H1 (cell line): ENCODE data around the gene TGFBI. TPM values are rescaled to one million over a fixed set of nuclear protein-coding genes. Genes with fewer than 3 reads are reported as not detected.

Source experiments
- CTCF ChIA-PET: fragments of 300-600 bp; sonication (Branson Sonifier 250); formaldehyde crosslinking; loops from one replicate; lab custom pipeline; 2021; ENCODE audit not compliant: partially characterized antibody; lab: Charles Lee
- POLR2A ChIA-PET: fragments of 300-600 bp; sonication (Branson Sonifier 250); formaldehyde crosslinking; loops from one replicate; lab custom pipeline; 2021; ENCODE audit warnings: inconsistent platforms; ENCODE audit not compliant: partially characterized antibody; lab: Charles Lee
- DNase-seq, 2 experiments: peaks; one replicate each; pipeline versions ENCODE4 v3.0.0 to v3.0.0-alpha.2; 2010 to 2022; ENCODE audit warnings: low spot score in 2 of 2, low read depth in 1 of 2, mixed read lengths in 1 of 2
- FAIRE-seq: peaks from 2 replicates; lab custom pipeline; 2011; peaks lifted over from hg19 to GRCh38; lab: Jason Lieb, UNC
- H2AFZ ChIP-seq: 2 replicates; pipeline ENCODE4 v1.8.1; 2012; ENCODE audit warnings: low read length, inconsistent platforms
- H2AK5ac ChIP-seq: 2 replicates; pipeline ENCODE4 v1.6.1; 2013; ENCODE audit warnings: low read depth, low read length
- H2BK120ac ChIP-seq: replicated peaks from 2 replicates; pipeline ENCODE3; 2013; ENCODE audit warnings: low read depth, low read length, inconsistent platforms
- H2BK12ac ChIP-seq: 2 replicates; pipeline ENCODE4 v1.6.1; 2013; ENCODE audit warnings: low read depth, low read length
- H2BK15ac ChIP-seq: 2 replicates; pipeline ENCODE4 v1.6.1; 2013; ENCODE audit warnings: low read length
- H2BK20ac ChIP-seq: 2 replicates; pipeline ENCODE4 v1.6.1; 2013; ENCODE audit warnings: low read length
- H2BK5ac ChIP-seq: 2 replicates; pipeline ENCODE4 v1.6.1; 2013; ENCODE audit warnings: low read depth, low read length
- H3K14ac ChIP-seq: 2 replicates; pipeline ENCODE4 v1.6.1; 2013; ENCODE audit warnings: inconsistent platforms; ENCODE audit not compliant: insufficient read length
- H3K18ac ChIP-seq: 2 replicates; pipeline ENCODE4 v1.6.1; 2013; ENCODE audit warnings: low read length; ENCODE audit errors: extremely low read depth
- H3K23ac ChIP-seq: 2 replicates; pipeline ENCODE4 v1.6.1; 2013; ENCODE audit warnings: inconsistent platforms; ENCODE audit not compliant: insufficient read length
- H3K23me2 ChIP-seq: 2 replicates; pipeline ENCODE4 v1.6.1; 2013; ENCODE audit warnings: low read depth, low read length
- H3K27ac ChIP-seq: 2 replicates; pipeline ENCODE4 v1.6.1; 2011; ENCODE audit warnings: low read depth, low read length, inconsistent platforms
- H3K27me3 ChIP-seq, 4 experiments: replicated peaks in 1 of 4; 1 replicate in 1 of 4; 2 replicates in 3 of 4; pipeline versions ENCODE4 v1.6.1 to v1.8.1; 2011 to 2013; ENCODE audit warnings: low read length in 3 of 4, mild to moderate bottlenecking in 3 of 4, inconsistent platforms in 2 of 4, mixed read lengths in 2 of 4, moderate library complexity in 1 of 4; ENCODE audit not compliant: control insufficient read depth in 3 of 4, insufficient read depth in 3 of 4; ENCODE audit errors: extremely low read depth in 1 of 4
- H3K36me3 ChIP-seq, 4 experiments: 2 replicates each; pipeline versions ENCODE4 v1.6.1 to v1.8.1; 2011 to 2013; ENCODE audit warnings: mild to moderate bottlenecking in 4 of 4, low read length in 3 of 4, moderate library complexity in 2 of 4, control low read depth in 1 of 4, inconsistent platforms in 1 of 4; ENCODE audit not compliant: insufficient read depth in 4 of 4, control insufficient read depth in 2 of 4
- H3K4ac ChIP-seq: replicated peaks from 2 replicates; pipeline ENCODE3; 2013; ENCODE audit warnings: low read length, low read depth, mixed read lengths, inconsistent platforms; ENCODE audit not compliant: insufficient read length
- H3K4me1 ChIP-seq, 4 experiments: replicated peaks in 1 of 4; 1 replicate in 1 of 4; 2 replicates in 3 of 4; pipeline versions ENCODE4 v1.6.1 to v1.8.1; 2011 to 2013; ENCODE audit warnings: low read length in 3 of 4, inconsistent platforms in 2 of 4, mixed read lengths in 1 of 4; ENCODE audit not compliant: insufficient read depth in 4 of 4, control insufficient read depth in 3 of 4
- H3K4me2 ChIP-seq, 2 experiments: 2 replicates each; pipeline versions ENCODE4 v1.6.1 to v1.8.1; 2011 to 2013; ENCODE audit warnings: low read depth in 2 of 2, low read length in 2 of 2, control low read depth in 1 of 2, inconsistent platforms in 1 of 2, mild to moderate bottlenecking in 1 of 2; ENCODE audit not compliant: insufficient read depth in 1 of 2
- H3K4me3 ChIP-seq, 4 experiments: fragments of 200-600, 300-600 bp in 1 of 4; sonication (generic), shearing (Covaris generic), sonication (Bioruptor Twin) in 1 of 4; 2 replicates each; pipeline versions ENCODE4 v1.5.1 to v1.8.1; 2011 to 2016; ENCODE audit warnings: low read length in 4 of 4, low read depth in 3 of 4, control low read depth in 2 of 4, inconsistent platforms in 2 of 4, mild to moderate bottlenecking in 2 of 4, mixed read lengths in 1 of 4, moderate library complexity in 1 of 4; ENCODE audit not compliant: insufficient read depth in 2 of 4; ENCODE audit errors: extremely low read depth in 1 of 4
- H3K56ac ChIP-seq: replicated peaks from 2 replicates; pipeline ENCODE3; 2013; ENCODE audit warnings: low read depth, mild to moderate bottlenecking, mixed read lengths, low read length, inconsistent platforms; ENCODE audit not compliant: insufficient read length
- H3K79me1 ChIP-seq: 2 replicates; pipeline ENCODE4 v1.6.1; 2013; ENCODE audit warnings: low read depth, low read length, control low read depth
- H3K79me2 ChIP-seq, 2 experiments: 2 replicates each; pipeline versions ENCODE4 v1.6.1 to v1.8.1; 2012 to 2013; ENCODE audit warnings: low read length in 2 of 2, mild to moderate bottlenecking in 2 of 2, inconsistent platforms in 1 of 2; ENCODE audit not compliant: insufficient read depth in 2 of 2, control insufficient read depth in 1 of 2
- H3K9ac ChIP-seq, 4 experiments: replicated peaks in 1 of 4; 1 replicate in 1 of 4; 2 replicates in 3 of 4; pipeline versions ENCODE4 v1.6.1 to v1.8.1; 2011 to 2013; ENCODE audit warnings: low read depth in 3 of 4, low read length in 3 of 4, control low read depth in 2 of 4, mild to moderate bottlenecking in 2 of 4, moderate library complexity in 2 of 4, inconsistent platforms in 1 of 4; ENCODE audit errors: extremely low read depth in 1 of 4
- H3K9me3 ChIP-seq, 2 experiments: 2 replicates each; pipeline versions ENCODE4 v1.6.1 to v1.8.1; 2012 to 2013; ENCODE audit warnings: mild to moderate bottlenecking in 2 of 2, moderate library complexity in 2 of 2, control low read depth in 1 of 2, inconsistent platforms in 1 of 2, low read depth in 1 of 2, low read length in 1 of 2, mixed read lengths in 1 of 2; ENCODE audit not compliant: insufficient read depth in 2 of 2
- H4K20me1 ChIP-seq, 2 experiments: replicated peaks in 1 of 2; 2 replicates each; pipeline versions ENCODE3 to v1.8.1; 2011 to 2013; ENCODE audit warnings: inconsistent platforms in 2 of 2, low read length in 2 of 2, mild to moderate bottlenecking in 1 of 2; ENCODE audit not compliant: insufficient read depth in 2 of 2, control insufficient read depth in 1 of 2
- H4K5ac ChIP-seq: 2 replicates; pipeline ENCODE4 v1.6.1; 2013; ENCODE audit warnings: low read length, low read depth, mixed read lengths, inconsistent platforms; ENCODE audit not compliant: insufficient read length
- H4K8ac ChIP-seq: 2 replicates; pipeline ENCODE4 v1.8.0; 2013; ENCODE audit warnings: mild to moderate bottlenecking, moderate library complexity, low read length, inconsistent platforms; ENCODE audit not compliant: insufficient read depth; ENCODE audit errors: extremely low read depth
- H4K91ac ChIP-seq: replicated peaks from 2 replicates; pipeline ENCODE3; 2013; ENCODE audit warnings: low read length, mixed read lengths, inconsistent platforms; ENCODE audit not compliant: insufficient read length
- TAF1 ChIP-seq: IDR thresholded peaks from 2 replicates; pipeline ENCODE4 v1.6.1; 2011; ENCODE audit warnings: mild to moderate bottlenecking, low read depth, low read length
- WGBS, 2 experiments: shearing (Covaris generic) in 1 of 2; methylation state at CpG; one replicate each; pipeline versions ENCODE4 v1.1.6 to v1.1.7; 2013 to 2015; ENCODE audit warnings: low lambda C conversion rate in 2 of 2, mixed read lengths in 2 of 2, inconsistent platforms in 1 of 2, low coverage in 1 of 2, missing lambda C conversion rate in 1 of 2; ENCODE audit not compliant: insufficient replicate concordance in 2 of 2, insufficient coverage in 1 of 2, insufficient read length in 1 of 2; ENCODE audit errors: extremely low coverage in 1 of 2, missing lambda C conversion rate in 1 of 2; 5-methylcytosine and 5-hydroxymethylcytosine counted together
- polyA plus RNA-seq, 7 experiments: library from polyadenylated mRNA; depleted of rRNA in 3 of 7; stranded (reverse) in 5 of 7; unstranded in 2 of 7; fragments of >200 nt in 5 of 7; fragments of 200-250 nt in 2 of 7; gene quantifications; 1 replicate in 5 of 7; 2 replicates in 1 of 7; 4 replicates in 1 of 7; pipeline versions ENCODE4 v1.2.1 to v1.2.3, GENCODE V29; 2011 to 2013; ENCODE audit warnings: missing spikeins in 2 of 7, mixed read lengths in 2 of 7
- total RNA-seq: library from RNA; stranded (reverse); fragmentation: NEBNext Ultra II Directional; extraction: Animal tissue kit (Norgen Biotek cat#: 25700); gene quantifications from 2 replicates; pipeline ENCODE4 v1.2.1, GENCODE V29; 2021

Gene TGFBI
- total and polyA plus RNA-seq, 2 of the 8 experiments (the other 6 are each of a cell fraction or from before 2014, with no cell fraction given), result 6.0 to 8.5 TPM

GRCh38 chr5:136052692-136053335 lies 24.0 kb downstream of the TGFBI start:
- H3K27ac ChIP-seq, result no peak overlapping the region
- H3K4me1 ChIP-seq, result peaks cover 0 to 6% (median 1%) of the 10 kb centered on the region in 4 experiments; a peak in 3 of 7 replicates
- H4K91ac ChIP-seq, result no peak overlapping the region
- H3K4ac ChIP-seq, result no peak overlapping the region
- DNase-seq (no peak), FAIRE-seq (no peak)
- H4K20me1 ChIP-seq, result no peaks in the 10 kb centered on the region
- H3K14ac ChIP-seq, result no peak overlapping the region
- no peak overlapping the region for H2BK120ac ChIP-seq
- H3K4me2 ChIP-seq, result no peak overlapping the region
- H3K4me3 ChIP-seq, result no peak overlapping the region
- H3K27me3 ChIP-seq, result no peaks in the 10 kb centered on the region
- no peak overlapping the region for H3K23ac ChIP-seq
- H3K36me3 ChIP-seq, result no peaks in the 10 kb centered on the region
- H4K8ac ChIP-seq, result no peak overlapping the region
- no peak for TF ChIP-seq TAF1
- TF ChIP-seq, all 59 proteins: peak for 0
- Histone ChIP-seq H2AFZ (no peak overlapping the region), H2AK5ac (no peak overlapping the region), H3K23me2 (no peaks in the 10 kb centered on the region), H3K9ac (no peak overlapping the region), H3K79me2 (no peaks in the 10 kb centered on the region), H3K9me3 (no peaks in the 10 kb centered on the region), H4K5ac (no peak overlapping the region), H3K56ac (no peak overlapping the region), H3K18ac (no peak overlapping the region), H2BK5ac (no peak overlapping the region), H2BK15ac (no peak overlapping the region), H2BK20ac (no peak overlapping the region), H2BK12ac (no peak overlapping the region), H3K79me1 (no peaks in the 10 kb centered on the region)
- WGBS, 2 experiments, result 86% methylated on average over 12 of the region's 13 CpGs; no CpG with 5 or more reads in 1 of the 2 experiments
- ChIA-PET POLR2A (interaction anchor here (1.0 kb wide), 1 partner anchor 138 kb away, joined by 3 read pairs; no protein-coding TSS in a partner anchor), CTCF (interaction anchor here (0.7 to 2.0 kb wide), 7 partner anchors 13 to 487 kb away, joined by 3 to 9 read pairs (median 3); no protein-coding TSS in a partner anchor)
